HG03565 (cell line): ENCODE measurements around the gene MTARC2.
"Not testable (repeated sequence)": the region's sequence is repeated elsewhere in the genome, so short reads cannot be mapped to it uniquely, and the experiment has no call there.

ENCODE experiments used
- ATAC-seq: cut with Tn5 transposase; IDR thresholded peaks from one replicate; pipeline ENCODE4 v1.9.1; 2021; ENCODE audit warnings: mild to moderate bottlenecking, moderate library complexity; ENCODE audit not compliant: unreplicated experiment

Gene MTARC2

GRCh38 chr1:220732137-220732536, 16.0 kb upstream of the MTARC2 start:
- ATAC-seq, result no peak

DNA sequence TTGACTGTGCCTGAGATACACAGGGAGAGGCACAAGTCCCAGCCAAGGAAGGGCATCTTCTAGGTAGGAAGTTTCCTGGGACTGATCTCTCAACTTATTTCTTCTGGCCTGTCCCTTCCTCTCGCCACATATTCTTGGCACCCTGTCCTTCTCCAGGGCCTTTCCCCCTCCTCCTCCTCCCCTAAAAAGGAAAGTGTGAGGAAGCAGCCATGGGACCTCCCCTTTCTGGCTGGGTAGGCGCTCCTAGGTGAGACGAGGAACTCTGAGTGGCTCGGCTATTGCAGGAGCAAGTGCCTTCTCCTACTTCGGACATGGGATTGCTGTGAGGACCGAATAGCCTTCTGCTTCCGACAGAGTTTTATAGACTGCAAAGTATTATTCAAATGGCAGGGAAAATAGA, 15.5 kb upstream of the MTARC2 start:
- ATAC-seq, result no peak

GRCh38 chr1:220733086-220733601, 15.0 kb upstream of the MTARC2 start:
- peak; percentile 84 for ATAC-seq

DNA sequence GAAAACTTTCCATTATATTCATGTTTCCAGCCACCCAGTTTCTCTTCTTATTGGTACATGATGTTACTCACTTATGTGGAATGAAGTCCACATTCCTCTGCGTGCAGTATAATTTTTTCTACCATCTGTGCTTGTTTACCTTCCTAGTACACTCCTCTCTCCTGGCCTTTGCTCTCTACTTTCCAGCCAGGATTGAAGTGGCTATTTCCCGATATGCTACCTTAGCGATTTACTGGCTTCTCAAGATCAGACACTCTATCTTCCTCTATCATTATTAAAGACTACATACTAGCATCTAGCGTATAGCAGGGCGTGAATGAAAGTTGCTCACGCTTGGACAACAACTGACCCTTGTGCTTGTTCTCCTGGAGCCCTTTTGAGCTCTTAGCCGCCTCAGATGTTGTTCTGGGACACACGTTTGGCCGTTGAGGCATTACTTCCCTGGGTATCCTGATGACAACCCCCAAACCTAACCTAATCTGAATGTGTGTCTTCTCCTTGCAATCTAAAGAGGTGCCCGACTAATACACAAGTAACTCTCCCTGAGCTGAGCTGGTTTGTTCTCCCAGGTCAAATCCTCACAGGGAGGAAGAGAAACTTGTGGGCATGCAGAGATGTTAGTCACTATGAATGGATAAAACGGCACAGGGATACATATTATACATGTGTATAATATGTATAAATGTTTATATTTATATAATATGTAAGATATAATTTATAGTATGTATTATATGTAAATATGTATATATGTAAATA, 13.4 kb upstream of the MTARC2 start:
- ATAC-seq, result no peak

DNA sequence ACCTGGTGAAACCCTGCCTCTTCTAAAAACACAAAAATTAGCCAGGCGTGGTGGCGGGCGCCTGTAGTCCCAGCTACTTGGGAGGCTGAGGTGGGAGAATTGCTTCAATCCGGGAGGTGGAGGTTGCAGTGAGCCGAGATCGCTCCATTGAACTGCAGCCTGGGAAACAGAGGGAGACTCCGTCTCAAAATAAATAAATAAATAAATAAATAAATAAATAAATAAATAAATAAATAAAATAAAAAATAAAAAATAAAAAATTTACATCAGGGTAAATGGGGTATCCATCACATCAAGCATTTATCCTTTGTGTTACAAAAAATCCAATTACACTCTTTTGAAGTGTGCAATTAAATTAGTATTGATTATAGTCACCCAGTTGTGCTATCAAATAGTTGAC, 11.8 kb upstream of the MTARC2 start:
- ATAC-seq, result not testable (repeated sequence)

GRCh38 chr1:220741349-220741748, 6.8 kb upstream of the MTARC2 start:
- no peak for ATAC-seq

DNA sequence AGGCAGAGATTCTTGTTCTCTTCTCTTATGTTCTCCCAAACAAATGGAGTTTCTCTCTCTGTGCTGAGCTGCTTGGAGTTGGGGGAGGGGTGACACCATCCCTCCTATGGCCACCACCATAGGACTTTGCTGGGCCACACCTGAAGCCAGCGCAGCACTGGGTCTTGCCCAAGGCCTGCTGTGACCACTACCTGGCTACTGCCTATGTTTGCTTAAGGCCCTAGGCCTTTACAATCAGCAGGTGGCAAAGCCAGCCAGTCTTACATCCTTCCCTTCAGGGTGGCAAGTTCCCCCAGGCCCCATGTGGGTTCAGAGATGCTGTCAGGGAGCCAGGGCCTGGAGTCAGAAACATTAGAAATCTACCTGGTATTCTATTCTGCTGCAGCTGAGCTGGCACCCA, 6.3 kb upstream of the MTARC2 start:
- no peak for ATAC-seq

DNA sequence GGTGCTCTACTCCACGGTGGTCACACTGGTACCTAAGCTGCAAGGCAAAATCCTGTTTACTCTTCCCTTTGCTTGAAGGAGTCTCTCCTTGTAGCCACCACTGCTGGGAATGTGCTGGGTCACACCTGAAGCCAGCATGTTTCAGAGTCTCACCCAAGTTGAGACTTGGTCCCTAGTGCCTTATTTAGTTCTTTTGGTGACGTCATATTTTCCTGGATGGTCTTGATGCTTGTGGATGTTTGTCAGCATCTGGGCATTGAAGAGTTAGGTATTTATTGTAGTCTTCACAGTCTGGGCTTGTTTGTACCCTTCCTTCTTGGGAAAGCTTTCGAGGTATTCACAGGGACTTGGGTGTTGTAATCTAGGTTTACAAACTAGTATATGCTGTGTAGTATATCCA, 5.6 kb upstream of the MTARC2 start:
- no peak for ATAC-seq

DNA sequence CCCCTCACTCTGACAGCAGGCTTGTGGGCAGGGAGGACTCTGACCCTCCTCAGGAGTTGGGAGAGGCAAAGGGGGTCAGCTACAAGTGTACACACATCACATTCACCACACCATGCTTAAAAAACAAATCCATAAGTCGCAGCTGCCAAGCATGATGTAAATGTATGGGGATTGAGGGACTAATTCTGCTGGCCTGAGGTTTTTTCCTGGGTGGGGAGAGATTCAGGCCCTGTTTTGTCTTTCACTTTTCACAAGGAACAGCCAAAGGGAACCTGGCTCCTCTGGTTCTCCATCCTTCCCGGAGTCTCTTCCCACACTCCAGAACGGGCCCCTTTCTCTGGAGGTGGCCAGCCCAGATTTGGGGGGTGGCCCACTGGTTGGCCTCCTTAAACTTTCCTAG, 1.3 kb upstream of the MTARC2 start:
- ATAC-seq, result no peak

DNA sequence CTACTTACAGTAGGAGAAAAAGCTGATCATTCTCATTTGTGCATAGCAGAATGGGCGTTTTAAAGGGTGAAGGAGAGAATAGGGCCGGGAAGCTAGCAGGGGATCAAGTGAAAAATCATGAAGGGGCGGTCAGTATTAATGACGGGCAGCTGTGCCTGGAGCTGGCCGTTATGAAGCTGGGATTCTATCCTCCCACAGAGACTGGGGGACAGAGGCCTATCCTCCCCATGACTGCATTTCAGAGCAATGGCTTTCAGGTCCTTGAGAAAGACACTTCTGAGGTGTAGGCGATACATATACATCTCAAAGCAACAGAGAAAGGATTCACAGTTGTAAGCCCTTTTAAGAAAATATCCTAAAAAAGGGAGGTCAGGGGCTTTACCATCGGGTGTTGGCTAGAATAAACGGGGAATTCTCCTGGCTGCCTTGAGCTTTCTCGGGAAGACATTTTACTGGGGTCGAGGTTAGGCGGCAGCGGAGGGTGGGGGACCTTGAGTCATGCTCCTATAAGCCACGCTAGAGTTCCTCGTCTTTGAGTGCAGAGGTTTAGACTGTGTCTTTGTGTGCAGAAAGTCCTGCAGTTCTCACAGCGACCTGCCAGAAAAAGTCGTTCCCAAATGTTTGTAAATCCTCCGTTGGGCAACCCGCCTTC, 559 bp upstream of the MTARC2 start:
- ATAC-seq, result no peak

- no peak for ATAC-seq
Observed at GRCh38 chr1:220748936-220749335, 814 bp downstream of the MTARC2 start.

DNA sequence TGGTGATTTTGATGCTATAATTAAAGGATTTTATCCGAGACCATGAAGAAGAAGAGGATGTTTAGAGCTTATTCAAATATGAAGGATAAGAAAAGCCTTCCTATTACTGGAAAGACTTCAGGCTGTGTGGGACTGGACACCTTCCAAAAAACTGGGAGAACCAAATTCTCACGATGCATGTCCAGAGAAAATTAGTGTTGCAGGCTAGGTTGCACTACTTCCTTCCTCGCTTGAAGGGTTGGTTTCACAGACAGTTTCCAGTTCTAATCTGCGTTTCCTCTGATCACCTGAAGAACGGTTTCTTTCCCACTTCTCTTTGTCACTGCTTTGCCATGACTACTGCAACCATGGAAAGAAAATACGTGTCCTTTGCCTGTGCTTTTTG, 2.0 kb downstream of the MTARC2 start:
- ATAC-seq, result no peak

DNA sequence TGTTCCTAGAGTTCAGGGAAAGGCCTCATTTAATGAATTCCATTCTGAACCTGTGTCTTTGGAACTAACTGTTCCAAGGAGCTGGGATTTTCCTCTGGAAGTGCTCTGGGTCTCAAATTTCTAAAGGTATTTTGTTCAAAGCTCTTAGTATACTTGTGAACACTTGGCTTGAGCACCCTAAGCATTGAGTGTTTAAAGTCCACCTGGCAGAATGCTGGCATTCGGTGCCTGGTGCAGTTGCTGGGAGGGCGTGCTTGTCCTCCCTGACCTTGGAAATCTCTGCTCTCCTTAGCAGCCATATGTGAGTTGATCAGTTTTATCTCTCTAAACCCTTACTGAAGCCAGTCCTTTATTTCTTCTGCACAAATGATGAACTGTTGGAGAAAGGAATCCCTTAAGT, 3.0 kb downstream of the MTARC2 start:
- ATAC-seq, result no peak

DNA sequence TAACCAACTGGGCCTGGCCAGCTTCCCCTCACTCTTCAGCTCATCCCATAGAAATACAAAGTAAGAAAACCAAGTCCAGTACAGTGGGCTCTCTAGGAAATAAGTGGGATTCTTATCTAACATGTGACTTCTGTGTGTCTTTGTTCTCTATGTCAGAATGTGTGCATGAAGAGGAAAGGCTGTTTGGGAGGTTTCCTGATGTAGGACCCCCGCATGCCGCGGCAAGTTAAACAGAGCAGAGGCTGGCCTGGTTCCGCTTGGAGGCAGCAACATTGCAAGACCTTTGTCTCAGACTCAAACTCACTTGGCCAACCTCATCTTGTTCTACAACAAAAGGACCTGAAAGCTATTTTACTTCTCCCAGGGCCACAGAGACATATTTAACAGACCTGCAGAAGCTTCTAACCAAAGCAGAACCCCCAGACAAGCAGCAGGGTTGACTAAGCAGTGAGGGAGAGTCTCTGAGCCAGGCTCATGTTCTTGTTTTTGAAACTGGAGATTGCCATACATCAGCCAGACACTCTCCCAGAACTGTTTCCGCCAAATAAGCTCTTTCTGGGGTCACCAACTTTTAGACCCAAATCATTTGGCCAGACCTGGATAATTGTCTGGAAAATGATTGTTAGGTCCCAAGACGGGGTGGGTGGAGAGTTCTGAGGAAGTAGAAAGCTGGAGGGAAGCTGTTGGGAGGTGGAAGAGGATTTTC, 6.2 kb downstream of the MTARC2 start:
- no peak for ATAC-seq

DNA sequence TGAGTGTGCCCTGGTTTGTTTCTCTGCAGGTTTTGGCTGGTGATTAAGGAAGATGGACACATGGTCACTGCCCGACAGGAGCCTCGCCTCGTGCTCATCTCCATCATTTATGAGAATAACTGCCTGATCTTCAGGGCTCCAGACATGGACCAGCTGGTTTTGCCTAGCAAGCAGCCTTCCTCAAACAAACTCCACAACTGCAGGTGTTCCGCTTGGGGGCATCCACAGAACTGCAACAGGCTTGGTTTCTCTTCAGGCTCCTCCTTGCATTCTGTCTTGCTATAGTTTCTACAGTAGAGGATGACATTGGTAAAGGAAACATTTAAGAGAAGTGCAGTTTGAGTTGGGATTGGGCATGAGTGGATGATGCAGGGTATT, 6.8 kb downstream of the MTARC2 start:
- no peak for ATAC-seq

GRCh38 chr1:220755309-220755708, 7.2 kb downstream of the MTARC2 start:
- ATAC-seq, result no peak

DNA sequence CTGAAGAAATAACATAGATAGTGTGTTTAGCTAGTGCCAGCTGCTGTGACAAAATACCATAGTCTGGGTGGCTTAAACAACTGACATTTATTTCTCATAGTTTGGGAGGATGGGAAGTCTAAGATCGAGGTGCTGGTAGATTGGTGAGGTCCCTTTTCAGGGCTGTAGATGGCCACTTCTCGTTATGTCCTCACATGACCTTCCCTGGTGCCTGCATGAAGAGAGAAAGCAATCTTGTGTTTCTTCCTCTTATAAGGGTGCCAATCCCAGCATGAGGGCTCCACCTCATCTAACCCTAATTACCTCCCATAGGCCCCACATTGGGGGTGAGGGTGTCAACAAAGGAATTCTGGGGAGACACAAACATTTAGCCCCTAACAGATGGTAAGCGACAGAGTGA, 9.3 kb downstream of the MTARC2 start:
- no peak for ATAC-seq

DNA sequence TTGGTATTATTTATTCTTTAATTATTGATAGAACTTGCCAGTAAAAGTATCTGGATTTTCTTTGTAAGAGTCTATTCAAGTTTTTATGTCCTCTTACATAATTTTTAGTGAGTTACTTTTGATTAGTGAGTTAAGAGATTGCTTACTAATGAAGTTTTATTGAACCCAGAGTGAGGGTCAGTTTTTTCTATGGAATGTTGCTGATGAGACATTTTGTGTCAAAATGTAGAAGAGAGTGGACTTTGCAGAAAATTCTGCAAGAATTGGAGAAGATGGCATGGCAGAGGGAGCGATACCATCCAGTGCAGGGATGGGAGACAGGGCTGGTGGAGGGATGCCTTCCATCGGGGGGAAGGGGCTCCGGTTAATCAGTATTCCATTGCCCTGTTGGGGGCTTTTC, 11.0 kb downstream of the MTARC2 start:
- no peak for ATAC-seq

DNA sequence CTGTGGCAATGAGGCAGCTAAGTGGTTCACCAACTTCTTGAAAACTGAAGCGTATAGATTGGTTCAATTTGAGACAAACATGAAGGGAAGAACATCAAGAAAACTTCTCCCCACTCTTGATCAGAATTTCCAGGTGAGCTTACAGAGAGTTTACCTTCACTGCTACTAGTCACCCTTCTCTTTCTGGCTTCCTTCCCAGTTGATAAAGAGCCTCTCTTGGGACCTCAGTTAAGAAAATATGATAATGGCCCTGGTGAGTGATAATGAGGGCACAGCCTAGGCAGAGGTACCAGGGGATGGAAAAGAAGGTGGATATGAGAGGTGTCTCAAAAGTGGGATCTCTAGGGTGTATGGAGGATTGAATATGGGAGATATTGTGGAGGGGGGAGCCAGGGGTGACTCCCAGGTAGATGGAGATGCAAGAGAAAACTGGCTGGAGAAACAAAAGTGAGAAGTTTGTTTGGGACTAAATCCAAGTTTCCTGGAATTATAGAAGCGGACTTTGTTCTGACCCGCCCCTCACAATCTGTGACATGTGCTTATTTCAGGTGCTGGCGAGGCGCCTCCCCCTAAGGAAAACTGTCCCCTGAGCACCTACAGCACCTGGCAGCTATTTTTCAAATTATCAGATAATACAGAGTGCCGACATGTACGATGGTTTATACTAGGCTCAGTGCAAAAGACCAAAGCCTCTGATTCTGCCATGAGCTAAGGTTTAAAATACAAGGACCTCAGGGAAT, 13.7 kb downstream of the MTARC2 start:
- ATAC-seq, result no peak

DNA sequence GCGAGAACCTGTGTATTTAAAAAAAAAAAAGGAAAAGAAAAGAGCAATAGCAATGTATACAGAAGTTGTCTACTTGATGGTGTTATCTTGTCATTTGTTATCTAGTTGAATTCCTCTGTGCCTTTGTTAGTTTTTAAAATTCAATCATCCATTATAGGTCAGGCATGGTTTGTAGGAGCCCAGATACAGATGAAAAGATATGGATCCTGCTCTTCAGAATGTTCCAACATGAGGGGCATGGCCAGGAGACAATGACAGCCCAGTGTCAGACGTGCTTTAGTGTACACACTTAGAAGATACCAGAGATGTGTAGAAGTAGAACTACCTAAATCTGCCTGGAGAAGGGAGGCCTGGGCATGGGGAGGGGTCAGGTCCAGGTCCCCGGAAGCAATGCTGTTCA, 16.6 kb downstream of the MTARC2 start:
- no peak for ATAC-seq
